NCI-H2196 (cell line): ENCODE results near the gene KRTAP5-4.
"Not testable (repeated sequence)": the region's sequence is repeated elsewhere in the genome, so short reads cannot be mapped to it uniquely, and the experiment has no call there.

Source experiments
- DNase-seq: peaks from one replicate; lab custom pipeline; 2025; ENCODE audit not compliant: unreplicated experiment; lab: John Stamatoyannopoulos, UW

Gene KRTAP5-4

DNA sequence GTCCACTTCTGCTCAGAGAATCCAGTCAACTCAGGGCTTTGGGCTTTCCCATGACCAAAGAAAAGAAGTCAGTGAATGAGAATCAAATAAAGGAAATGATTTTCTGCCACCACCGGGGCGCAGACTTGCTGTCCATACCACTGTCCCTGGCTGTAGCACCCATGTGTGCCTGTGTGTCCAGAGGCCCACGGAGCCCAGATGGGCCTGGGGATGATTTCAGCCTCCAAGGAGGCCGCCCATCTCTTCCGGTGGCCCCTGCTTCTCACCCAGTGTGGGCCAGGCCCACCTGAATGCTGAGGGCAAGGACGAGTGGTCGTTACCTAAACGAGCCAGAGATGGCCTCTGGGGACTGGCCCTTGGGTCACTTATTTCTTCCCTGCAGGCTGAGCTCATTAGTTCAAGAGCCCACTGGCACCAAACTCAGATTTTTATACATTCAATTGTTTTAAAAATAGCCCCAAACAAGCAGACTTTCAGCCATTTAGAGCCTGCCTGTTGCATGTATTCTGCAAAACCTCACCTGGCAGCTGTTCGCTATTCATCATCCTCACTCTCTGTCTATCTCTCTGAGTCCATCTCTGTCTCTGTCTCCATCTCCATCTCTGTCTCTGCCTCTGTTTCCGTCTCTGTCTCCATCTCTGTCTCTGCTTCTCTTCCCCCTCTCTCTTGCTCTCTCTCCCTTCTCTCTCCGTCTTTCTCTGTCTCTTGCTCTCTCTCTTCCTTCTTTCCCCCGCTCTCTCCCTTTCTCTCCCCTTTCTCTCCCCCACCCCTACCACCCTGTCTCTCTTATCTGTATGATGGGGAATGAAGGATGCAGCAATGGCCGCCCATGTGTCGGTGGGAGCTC lies 31.8 kb upstream of the KRTAP5-4 start:
- DNase-seq, result no peak

GRCh38 chr11:1652771-1653540 lies 31.0 kb upstream of the KRTAP5-4 start:
- peak; percentile 77 for DNase-seq

- DNase-seq, result no peak
Measured at GRCh38 chr11:1652442-1652770, 30.5 kb upstream of the KRTAP5-4 start.

GRCh38 chr11:1652026-1652425 lies 30.1 kb upstream of the KRTAP5-4 start:
- no peak for DNase-seq

DNA sequence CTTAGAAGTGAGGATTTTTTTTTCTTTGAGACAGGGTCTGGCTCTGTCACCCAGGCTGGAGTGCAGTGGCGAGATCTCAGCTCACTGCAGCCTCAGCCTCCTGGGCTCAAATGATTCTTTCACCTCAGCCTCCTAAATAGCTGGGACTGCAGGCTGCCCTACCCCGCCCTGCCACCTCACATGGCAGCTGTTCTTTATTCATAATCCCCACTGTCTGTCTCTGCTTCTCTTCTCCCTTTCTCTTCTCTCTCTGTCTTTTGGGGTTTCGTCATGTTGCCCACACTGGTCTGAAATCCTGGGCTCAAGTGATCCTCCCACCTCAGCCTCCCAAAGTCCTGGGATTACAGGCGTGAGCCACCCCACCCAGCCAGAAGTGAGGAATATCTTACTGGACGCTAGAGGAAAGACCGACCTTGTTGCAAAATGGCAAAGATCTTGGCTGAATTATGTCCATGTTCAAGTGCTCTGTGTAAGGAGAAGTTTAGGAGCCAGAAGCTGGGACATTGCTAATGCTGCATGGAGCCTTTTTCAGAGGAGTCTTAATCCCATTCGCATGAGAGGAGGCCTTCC lies 29.6 kb upstream of the KRTAP5-4 start:
- DNase-seq, result no peak

DNA sequence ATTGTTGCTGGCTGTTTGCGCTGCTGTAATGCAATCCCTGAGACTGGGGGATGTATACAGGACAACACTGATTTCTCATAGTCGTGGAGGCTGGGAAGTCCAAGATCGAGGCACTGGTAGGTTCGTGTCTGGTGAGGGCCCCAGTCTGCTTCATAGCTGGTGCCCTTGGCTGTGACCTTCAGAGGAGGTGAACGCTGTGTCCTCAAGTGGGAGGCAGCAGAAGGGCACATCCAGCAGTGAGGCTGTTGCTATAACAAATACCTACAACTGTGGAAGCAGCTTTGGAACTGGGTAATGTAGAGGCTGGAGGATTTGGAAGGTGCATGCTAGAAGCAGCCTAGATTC lies 29.0 kb upstream of the KRTAP5-4 start:
- DNase-seq, result no peak

DNA sequence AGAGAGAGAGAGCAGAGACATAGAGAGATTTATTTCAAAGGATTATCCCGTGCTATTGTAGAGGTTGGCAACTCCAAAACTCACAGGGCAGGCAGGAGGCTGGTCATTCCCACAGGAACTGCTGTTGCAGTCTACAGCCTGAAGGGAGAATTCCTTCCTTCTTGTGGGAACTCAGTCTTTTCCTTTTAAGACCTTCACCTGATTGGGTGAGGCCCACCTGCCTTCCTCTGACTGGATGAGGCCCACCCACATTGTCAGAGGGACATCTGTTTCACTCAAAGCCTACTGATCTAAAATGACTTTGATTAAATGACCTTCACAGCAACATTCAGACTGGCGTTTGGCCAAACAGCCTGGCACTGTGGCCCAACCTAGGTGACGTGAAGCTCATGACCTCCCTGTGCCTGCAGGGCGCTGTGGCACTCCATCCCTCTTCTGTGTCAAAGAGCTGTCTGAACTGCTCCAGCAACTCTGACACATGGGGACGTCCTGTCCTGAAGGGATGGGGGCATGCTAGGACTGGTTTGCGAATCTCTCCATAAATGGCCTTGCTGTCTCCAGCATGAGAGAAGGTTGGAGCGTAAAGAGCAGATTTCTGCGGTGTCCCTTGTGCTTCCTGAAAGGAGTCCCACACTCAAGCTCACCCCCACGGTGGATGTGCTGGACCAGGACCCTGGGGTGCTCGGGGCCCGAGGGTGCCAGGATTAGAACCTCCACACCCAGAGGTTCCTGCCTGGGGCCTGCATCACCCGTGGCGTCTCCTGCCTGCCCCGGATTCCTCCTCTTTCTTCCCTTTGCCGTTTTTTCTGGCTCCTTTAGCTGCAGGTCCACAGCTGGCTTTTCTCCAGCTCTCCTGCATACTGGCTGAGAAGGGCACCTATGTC lies 28.3 kb upstream of the KRTAP5-4 start:
- no peak for DNase-seq

GRCh38 chr11:1648653-1649420 lies 26.9 kb upstream of the KRTAP5-4 start:
- DNase-seq, result no peak

DNA sequence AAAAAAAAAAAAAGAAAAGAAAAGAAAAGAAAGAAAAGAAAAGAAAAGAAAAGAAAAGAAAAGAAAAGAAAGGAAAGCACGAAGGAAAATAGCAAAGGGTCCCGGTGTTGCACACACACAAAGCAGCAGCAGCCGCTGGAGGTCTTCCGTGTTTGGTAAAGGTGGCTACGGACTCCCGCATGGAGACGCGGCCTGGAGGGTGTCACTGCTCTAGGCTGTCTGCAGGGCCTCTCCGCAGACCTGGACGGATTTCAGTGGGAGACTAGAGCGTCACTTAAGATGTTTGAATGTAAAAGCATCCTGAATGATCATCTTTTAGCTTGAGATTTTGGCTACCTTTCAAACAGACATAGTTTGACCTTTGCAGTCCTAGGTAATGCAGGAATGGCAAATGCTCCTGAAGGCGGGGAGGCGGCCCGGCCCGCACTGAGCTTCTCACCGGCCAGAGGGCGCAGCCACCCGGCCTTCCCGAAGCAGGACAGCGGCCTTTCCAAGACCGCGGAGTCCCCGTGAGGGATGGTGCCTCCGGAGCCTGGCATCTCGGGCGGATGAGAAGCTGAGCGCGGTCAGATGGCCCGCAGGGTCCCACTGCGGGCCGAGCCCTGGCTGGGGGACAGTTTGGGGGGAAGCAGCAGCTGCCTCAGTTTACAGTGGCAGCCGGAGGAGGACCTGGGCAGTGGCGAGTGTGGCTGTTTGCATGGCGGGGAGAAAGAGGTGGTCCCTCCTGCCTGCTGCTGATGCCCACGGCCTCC lies 26.1 kb upstream of the KRTAP5-4 start:
- no peak for DNase-seq

DNA sequence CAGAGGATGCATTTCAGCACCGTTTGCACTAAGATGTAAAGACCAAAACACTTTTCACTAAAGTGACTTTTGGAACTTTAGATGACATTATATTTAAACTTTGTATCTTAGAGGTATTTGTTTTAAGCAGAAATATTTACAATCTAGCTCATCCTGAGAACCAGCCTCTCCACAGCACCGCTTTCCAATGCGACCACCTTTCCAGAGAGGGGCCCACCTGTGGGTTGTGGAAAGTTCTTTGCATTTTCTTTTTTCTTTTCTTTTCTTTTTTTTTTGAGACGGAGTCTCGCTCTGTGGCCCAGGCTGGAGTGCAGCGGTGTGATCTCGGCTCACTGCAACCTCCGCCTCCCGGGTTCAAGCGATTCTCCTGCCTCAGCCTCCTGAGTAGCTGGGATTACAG lies 24.6 kb upstream of the KRTAP5-4 start:
- not testable (repeated sequence) for DNase-seq

- DNase-seq, result no peak
Measured at GRCh38 chr11:1645357-1645821, 23.5 kb upstream of the KRTAP5-4 start.

DNA sequence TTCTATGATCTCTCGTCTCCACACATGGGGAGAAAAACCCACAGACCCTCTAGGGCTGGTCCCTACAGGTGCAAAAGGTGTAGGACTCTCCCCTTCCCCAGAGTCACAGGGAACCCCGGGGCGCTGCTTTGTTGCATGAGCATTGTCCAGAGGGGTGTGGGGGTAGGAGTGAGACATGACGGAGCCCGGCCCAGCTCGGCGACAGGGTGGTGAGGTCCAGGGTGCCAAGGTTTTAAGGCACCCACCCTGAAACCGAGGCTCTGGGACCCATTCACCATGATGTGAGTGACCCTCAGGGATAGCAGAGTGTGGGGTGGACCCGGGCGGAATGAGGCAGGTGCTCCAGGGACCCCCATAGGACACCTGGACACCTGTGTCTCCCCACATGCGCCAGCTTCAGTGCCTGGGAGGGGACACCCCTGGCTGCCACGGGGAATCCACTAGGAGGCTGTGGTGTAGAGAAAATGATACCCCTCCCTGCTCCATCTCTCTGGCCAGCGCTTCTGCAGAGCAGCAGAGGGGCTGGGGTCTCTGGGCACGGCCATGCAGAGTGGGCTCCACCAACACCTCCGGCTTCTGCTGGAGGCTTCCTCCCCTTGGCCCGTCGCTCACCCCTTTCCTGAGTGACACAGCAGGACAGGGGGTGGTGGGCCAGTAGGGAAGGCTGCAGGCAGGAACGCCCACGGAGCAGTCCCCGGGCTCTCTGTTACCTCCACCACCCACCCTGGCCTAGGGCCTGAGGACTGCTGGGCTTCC lies 22.8 kb upstream of the KRTAP5-4 start:
- DNase-seq, result no peak

- no peak for DNase-seq
Measured at GRCh38 chr11:1643146-1643690, 21.3 kb upstream of the KRTAP5-4 start.

DNA sequence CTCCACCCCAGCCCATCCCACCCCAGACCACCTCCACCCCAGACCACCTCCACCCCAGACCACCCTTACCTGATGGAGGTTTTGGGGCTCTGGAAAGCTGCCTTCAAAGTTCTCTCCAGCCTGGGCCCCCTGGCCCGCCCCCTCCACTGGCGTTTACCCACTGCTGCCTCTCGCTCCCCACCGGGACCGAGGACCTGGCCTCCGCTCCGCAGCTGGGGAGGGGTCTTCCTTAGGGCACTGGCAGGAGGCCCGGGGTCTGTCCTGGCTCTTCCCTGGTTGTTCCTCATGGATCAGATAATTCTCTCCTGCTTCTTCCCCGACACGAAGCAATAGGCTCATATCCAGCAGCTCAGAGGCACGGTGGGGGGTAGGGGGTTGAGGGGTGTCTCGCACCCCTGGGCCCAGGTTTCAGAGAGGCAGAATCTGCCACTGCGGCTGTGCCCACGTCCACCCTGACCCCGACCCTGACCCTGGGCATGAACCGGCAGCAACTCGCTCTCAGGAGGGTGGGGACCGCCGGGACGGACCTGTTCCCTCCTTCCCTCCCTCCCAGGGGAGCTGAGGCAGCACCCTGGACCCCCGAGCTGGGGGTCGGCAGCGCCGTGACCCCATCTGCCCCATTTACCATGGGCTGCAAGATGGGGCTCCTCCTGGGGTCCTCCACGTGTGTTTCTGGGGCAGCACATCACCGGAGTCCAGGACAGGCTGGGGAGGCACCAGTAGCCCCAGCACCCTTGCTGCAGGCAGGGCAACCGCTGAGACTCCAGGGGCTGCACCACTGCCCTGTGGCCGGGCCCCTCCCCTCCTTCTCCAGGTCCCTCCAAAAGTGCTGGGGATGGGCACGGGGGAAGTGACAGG lies 20.6 kb upstream of the KRTAP5-4 start:
- DNase-seq, result no peak

- DNase-seq, result no peak
Measured at GRCh38 chr11:1641096-1641495, 19.2 kb upstream of the KRTAP5-4 start.

DNA sequence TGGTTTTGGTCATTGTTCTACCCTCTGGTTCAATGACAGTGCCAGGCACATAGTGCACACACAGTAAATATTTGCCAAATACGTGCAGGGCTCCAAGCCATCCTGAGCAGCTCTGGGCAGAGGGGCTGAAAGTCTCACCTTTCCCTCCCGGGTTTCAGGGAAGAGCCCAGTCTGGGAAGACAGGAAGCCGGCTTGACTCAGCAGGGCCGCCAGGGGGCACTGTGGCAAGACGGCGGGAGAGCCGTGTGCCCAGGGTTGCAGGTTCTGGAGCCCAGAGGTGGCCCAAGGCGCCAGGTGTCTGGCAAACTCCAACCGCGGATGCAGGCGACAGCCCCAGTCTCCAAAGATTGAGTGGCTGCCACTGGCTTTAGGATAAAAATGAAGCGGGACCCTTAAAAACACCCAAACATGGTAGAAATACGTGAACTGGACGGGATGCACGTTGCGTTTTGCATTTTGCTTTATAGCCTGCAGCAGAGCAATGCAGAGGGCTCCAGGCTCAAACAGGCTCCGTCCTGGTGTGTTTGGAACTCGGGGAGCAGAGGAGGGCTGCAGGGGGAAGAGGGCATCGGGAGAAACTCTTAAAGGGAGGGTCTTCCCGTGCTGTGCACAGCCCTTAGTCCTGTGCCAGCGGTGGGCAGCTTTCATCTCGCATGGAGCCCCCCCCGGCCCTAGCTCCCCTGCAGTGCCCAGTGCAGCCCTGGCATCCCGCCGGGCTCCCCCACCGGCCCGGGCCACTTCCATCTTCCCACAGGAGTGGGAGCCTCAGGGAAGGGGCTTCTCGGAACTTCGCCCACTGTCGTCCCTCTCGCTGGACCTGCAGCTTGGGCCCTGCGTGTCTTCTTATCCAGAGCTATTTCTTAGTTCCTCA lies 18.4 kb upstream of the KRTAP5-4 start:
- DNase-seq, result peak; percentile 41

- no peak for DNase-seq
Measured at GRCh38 chr11:1639666-1640065, 17.7 kb upstream of the KRTAP5-4 start.
